Myocyte (in vitro differentiated cells): ENCODE data around the gene SH3RF1. TPM values are rescaled to one million over a fixed set of nuclear protein-coding genes. Genes with fewer than 3 reads are reported as not detected.
A peak's percentile ranks its signal among the peaks of the same experiment; 100 is the strongest.
"Not testable (repeated sequence)": the region's sequence is repeated elsewhere in the genome, so short reads cannot be mapped to it uniquely, and the experiment has no call there.

Experiments
- DNase-seq: peaks from one replicate; pipeline ENCODE4 v3.0.0-alpha.2; 2012; ENCODE audit warnings: low read depth
- total RNA-seq: library from RNA; depleted of rRNA; stranded (reverse); fragments of >200 nt; gene quantifications from 2 replicates; pipeline ENCODE4 v1.2.3, GENCODE V29; 2014

The SH3RF1 gene
- total RNA-seq, 1 donor from 2014 or later: 6.9 TPM

DNA sequence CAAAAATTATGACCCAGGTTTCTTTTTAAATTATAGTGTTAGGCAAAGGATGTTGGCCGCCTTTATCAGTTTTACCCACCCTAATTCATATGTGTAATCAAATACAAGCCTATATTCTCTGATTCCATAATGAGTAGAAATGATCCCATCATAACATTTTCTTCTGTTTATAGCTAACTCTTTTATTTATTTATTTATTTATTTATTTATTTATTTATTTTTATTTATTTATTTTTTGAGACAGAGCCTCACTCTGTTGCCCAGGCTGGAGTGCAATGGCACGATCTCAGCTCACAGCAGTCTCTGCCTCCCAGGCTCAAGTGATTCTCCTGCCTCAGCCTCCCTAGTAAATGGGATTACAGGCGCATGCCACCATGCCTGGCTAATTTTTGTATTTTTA, 7.1 kb upstream of the SH3RF1 start:
- not testable (repeated sequence) for DNase-seq

DNA sequence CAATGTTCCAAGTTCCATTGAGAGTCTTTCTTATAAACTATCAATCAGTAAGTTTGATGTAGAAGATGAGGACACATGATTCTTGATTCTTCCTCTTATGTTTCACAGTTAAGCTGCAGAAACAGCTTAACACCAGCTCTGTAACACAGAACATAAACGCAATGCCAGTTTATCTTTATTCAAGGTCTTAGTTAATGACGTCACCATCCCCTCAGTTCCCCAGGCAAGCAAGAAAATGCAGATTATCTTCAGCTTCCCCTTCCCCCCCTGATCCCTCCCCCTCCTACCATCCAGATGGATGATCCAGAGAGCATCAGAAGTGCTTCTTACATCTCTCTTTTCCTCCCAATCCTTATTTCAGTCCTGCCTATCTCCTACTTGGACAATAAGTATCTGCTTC, 4.4 kb upstream of the SH3RF1 start:
- DNase-seq: no peak

DNA sequence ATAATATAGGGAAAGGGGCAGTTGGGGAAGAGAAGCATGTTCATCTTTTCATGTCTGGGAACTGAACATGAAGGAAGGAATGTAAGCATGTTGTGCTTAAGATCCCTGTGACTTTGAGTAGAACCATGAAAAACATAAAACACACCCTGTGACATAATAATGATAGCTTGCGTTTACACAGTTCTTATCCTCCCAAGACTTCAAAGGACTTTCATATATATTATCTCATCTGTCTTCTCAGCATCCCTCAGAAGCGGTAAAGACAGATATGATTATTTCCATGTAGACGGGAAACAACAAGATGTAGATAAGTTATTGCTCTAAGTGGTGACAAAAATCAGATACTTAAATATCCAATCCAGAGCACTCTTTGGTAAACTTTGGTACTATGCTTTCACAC, 3.3 kb upstream of the SH3RF1 start:
- no peak for DNase-seq

DNA sequence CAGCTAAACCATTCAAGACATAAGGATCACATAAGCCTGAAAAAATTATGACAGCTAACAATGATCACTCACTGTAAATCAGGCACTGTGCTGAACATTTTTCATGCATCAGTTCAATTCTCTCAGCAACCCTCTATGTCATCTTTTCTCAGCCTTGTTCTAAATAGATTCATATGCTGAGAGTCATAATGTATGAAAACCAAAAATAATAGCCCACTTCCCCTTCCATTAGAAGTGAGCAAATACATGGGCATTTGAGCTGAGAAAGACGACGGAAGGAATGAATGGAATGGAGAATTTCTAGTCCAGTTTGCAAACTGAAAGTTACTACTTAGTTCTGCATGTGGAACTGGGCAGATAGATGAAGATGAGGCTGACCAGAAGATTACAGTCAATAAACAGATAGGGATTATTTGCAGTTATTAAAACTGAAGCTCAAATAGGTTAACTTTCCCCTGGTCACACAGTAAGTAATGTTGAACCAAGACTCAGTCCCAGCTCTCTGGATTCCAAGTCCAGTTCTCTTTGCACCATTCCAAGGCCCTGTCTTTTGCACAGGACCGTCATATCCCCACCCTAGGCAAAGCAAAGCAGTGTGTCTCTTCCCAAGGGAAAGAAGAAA, 1.6 kb upstream of the SH3RF1 start:
- DNase-seq: peak; percentile 11

DNA sequence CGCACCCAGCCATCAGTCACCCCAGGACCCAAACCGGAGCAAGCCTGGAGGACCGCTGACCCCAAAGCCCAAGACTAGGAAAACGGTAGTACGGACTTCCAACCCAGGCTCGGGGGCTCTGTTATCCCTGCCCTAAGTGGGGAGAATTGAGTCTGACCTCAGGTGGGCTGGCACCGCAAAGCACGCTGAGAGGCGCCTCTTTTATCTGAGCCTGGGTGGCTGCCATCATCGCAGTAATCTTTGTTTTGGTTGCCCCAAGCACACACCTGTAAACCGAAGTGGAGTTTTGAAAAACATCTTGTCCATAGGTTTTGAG, 894 bp upstream of the SH3RF1 start:
- DNase-seq: no peak

DNA sequence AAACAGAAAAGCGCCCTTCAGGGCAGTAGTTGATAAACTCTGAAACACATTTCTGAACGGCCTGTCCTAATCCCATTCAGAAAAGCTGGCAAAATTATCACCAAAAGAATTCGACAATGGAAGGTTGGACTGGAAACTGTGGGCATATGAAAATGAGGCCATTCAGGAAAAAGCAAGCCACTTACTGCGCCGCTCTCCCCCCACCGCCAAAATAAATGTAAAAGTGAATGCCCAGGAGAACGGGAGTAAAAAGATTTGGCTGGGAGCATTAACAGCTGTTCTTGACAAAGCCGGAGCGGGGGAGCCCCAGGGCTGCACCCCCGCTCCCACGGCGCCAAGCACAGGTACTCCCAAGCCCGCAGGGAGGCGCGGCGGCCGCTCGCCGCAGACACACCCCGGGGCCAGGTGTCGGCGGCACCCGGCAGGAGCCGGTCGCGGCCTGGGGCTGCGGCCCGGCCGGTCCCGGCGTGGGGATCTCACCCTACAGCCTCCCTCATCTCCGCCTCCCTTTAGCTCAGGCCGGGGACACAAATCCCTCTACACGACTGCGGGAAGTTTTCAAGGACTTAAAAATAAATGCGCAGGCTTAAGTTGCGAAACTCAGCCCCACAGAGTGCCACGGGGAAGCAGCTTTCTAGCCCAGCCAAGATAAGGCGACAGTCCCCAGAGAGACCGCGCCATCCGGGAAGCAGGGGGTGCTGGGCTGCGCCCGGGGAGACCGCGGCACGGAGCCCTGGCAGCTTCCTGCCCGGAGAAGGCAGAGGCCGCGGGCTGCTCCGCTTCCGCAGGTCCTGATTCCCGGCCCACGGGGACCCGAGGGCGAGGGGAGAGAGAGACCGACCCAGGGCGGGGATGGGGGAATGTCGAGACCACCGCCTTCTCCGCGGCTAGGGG, 593 bp downstream of the SH3RF1 start:
- peak; percentile 65 for DNase-seq

DNA sequence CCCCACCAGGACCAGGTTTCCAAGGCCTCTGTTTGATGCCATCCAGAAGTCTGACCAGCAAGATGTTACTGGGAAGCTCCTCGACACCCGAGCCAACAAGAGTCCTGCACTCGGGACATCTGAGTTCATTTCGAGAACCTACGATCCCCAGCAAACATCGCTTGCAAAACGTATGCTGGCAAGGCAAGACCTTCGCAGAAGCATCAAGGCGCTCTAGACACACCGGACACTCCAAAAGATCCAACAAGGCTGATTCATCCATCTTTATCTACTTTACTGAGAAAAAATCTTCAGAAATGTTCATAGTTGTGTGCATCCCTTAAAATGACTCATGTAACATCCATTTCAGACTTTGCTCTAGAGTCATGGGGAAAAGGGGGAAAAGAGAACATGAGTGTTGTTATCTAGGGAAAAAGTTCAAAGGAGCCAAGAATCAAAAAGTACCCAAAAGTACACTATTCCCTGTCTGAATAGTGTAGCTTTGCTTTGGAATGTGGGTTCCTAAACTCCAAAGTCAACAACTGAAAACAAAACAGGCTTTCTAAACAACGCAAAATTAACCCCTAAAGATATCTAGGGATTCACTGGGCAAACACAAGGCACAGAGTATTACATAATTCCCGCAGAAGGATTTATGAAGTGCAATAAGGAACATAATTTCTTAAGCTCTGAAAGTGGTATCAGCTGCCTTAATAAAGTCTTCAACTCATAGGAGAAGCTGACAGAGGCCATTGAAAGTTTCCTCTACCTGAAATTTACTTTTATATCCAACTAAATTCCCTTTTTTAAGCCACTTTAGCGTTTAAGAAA, 1.6 kb downstream of the SH3RF1 start:
- DNase-seq: peak; percentile 34

DNA sequence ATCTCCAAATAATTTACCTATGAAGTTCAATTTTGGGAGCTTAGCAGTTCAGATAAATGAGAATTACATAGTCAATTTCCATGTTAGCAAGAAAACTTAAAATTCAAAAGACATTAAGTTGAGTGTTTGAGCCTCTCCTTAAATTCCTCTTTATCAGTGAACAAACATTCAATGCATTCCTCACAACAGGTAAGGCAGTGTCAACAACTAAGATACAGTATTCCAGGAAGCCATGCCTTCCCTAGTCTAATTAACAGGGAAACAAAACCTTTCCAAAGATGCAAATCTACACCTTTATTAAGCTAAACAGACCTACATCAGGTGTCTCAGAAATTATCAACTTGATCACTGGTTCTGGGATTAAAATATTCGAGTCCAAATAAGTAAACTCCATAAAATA, 3.7 kb downstream of the SH3RF1 start:
- no peak for DNase-seq

DNA sequence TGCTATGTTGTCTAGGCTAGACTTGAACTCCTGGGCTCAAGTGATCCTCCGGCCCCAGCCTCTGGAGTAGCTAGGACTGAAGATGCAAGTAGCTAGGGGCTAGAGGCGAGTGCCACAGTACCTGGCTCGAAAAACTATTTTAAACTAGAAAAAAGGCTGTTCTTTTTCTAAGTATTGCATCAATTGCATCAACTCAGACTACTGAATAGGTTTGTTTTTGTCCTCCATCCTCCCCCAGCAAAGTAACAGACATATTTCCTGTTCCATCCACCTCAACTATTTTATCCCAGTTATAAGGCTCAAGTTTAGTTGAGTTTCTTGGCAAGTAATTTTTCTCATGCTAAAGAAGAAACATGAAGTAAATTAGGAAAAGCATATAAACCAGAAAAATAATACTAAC, 4.1 kb downstream of the SH3RF1 start:
- no peak for DNase-seq

DNA sequence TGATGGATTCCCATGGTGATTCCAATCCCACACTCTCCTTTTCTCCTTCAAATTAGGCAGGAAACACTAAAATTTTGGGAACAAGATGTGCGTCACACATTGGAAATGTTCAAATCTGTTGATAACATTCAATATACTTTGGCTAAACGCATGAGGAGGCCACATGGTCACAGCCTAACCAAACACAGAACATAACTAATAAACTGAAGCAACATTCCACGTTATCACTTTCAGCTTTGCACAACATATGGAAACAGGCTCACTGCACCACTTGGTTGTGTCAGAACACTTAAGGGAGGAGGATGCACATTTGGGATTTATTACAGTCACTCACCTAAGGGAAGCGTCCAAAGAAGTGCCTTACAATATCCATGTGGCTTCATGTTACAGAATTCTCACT, 4.7 kb downstream of the SH3RF1 start:
- DNase-seq: no peak

DNA sequence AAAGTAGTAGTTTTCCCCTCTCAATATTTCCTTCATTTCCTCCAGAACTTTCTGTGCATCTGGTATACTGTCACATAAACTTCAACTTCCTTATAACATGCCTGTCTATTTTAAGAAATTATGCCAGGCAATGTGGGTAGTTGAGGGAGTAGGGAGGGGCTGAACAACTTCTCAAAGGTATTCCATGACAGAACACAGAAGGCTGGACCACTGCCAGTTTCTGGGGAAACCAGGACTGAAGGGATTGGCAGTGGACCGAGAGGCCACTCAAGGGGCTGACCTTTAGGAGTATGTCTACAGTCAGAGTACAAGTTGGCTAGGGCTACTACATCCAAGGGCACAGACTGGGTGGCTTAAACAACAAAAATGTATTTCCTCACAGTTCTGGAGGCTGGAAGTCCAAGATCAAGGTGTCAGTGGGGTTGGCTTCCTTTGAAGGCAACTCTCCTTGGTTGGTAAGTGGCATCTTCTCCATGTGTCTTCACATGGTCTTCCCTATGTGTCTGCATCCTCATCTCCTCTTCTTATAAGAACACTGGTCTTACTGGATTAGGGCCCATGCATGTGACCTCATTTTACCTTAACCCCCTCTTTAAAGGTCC, 6.9 kb downstream of the SH3RF1 start:
- DNase-seq: peak; percentile 51

DNA sequence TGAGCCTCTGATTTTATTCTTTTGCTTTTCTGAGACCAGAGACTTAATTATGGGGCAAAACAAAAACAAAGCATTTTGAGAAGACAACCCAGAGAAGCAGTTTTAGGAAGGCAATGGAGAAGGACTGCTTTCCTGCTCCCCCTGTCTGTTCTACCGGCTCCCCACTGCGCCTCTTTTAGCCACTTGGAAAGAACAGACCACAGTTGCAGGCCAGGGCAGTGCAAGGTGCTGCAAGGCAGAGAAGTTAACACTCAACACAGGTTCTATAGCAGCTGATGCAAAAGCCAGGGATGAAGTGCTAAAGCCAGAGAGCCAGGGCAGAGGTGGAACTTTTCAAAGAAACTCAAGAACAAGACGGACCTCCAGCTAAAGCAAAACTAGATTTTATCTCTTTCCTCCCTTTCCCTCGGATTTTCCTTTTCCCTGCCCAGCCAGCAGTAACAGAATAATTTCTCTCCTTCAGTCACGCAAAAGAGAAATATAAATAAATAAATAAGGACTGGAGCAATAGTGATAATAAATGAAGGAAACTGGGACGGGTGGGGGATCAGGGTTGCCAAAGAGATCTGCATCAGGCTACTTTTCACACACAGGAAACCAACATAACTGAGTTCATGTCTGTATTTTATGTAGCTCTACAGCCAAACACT, 10.4 kb downstream of the SH3RF1 start:
- DNase-seq: no peak

DNA sequence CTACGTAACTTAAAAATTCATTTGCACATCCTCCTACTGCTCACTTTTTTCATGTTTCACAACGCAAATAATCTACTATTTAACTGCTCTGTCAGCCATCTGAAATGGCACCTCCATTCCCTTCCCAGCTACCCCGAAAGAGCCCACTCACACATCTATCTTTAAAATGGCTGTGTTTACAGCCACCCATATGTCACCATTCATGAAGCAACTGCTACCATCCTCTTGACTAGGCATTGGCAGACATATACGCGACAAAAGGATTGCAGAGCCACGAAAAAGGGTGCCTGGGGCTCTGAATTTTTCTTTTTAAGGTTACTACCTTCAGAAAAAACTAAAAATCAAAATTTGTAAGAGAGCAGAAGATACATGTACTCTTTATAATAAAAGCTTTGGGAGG, 11.5 kb downstream of the SH3RF1 start:
- no peak for DNase-seq

DNA sequence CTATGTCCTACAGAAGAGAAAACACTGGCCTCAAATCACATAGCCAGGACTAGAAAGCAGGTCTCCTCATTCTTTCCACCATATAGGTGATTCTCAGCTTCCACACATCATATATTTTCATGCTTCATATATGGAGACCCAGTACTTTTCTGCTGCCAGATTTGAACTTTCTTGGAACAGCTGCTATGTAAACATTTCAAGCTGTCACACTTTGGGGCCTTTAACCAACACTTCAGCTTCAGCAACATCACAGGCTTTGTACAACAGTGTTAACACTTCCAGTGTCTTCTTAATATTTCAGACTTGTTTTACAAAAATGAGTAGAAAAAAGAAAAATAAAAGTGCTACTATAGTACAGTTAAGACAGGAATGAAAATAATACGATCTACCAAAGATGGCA, 12.6 kb downstream of the SH3RF1 start:
- no peak for DNase-seq

DNA sequence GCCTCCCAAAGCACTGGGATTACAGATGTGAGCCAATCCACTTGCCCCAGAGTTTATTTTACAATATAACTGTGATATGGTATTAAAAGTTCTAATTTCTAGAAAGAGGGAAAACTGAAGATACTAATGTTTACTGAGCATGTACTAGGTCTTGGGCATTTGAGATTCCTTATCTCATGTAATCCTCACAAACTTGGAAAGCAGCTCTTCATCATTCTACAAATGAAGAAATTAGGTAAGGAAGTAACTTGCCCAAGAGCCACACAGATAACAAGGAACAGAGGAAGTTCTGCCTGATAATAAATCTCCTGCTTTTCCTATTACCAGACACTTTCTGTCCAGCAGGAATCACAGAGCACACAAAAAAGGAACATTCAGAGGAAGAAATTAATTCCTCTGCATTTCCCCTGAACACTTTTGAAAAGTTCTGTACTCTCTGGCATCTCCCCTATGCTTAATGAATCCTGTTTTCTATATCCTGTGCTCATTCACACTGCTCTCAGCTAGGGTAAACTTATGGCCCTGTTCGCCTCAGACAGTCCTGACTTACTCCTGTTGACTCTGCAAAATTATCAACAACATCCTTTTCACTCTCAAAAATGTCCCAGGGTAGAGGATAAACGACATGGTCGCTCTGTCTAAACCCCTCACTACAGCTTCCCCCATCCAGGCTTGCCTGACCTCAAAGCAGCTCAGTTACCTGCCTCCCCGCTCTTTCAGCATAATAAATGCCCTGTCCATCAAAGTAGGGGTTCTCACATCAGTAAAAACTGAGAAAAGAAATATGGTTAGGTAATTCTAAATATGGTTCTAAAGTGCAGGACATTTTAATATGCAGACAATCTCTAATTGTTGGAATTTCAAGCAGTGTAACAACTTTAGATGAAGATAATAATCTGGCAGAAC, 13.6 kb downstream of the SH3RF1 start:
- DNase-seq: no peak

DNA sequence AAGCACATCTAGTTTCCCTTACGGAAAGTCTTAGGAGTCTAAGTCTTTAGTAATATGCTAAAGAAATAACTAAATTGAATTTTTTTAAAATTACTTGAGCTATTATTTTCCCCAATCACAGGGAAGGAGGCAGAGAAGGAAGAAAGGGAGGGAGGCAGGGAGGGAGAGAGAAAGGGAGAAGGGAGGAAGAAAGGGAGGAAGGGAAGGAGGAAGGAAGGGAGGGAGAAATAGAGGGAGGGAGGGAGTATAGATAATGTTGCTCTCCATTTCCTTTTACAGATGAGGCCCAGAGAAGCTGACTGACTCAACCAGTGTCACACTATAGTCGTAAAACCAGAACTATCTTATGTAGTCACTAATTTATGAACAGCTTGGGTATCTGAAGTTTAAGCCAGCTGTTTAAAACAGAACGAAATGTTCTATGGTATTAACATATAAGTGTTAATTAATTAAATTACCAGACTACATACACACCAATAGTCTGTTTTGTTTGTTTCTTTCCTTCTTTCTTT, 14.6 kb downstream of the SH3RF1 start:
- DNase-seq: no peak

DNA sequence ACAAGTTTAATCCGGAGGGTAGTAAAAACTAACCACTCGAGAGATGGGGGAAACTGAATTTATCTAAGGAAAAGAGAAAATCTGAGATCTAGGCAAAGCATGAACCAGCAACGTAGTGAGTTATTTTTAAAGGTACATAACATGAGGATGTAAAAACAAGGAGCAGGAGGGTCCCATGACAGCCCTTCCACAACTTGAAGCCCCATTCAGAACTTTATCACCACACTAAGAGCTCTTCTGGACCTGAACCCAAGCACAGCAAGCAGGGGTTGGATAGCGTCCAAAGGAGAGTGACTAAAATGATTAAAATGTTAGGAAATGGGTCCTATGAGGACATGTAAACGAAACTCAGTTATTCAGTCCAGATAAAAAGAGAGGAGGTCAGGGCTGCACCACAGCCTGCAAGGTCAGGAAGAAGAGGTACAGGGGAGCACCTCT, 16.2 kb downstream of the SH3RF1 start:
- peak; percentile 47 for DNase-seq

DNA sequence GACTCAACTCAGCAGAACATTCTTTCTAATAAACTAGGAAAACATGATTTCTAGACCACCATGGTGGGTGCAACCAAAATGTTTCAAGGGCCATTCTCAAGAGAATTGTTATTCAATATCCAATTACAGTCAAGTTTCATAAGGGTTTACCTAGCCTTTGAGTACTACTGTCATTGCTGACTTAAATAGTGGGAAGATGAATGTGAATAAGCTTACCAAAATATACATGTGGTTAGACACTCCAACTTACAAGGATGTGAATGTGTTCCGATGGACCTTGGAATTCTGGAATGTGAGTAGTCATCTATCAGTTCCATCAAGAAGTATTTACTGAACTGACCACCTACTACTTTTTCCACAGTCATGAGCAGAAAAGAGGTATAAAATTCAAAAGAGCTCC, 16.9 kb downstream of the SH3RF1 start:
- peak; percentile 27 for DNase-seq

DNA sequence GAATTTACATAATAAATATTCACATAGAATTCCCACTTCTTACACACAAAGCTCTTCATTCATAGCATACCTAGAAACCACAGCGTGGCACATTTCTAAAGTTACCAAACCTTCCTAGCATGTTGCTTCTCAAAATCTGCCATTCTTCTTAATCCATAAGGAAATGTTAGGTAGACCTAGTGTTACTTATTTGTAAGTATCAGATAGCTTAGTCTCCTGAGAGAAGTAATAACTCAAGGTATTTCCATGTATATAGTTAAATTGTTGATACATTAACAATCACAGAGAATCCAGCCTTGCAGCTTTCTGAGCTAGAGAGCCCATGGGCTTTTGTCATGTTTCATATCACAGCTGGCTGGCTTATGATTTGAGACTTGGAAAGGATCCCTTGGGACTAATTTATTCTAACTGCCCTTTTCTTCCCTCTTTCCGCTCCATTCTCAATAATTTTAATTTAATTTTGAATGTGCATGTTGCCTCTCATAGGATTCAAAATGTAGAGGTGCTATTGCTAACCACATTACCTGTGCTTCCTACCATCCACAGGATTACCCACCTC, 17.6 kb downstream of the SH3RF1 start:
- DNase-seq: peak; percentile 29
